GM21423 (cell line): Measurements from ENCODE around the gene TIGIT.

ENCODE experiments used
- ATAC-seq: cut with Tn5 transposase; IDR thresholded peaks from one replicate; pipeline ENCODE4 v1.9.1; 2021; ENCODE audit warnings: mild to moderate bottlenecking, moderate library complexity; ENCODE audit not compliant: unreplicated experiment

The TIGIT gene

DNA sequence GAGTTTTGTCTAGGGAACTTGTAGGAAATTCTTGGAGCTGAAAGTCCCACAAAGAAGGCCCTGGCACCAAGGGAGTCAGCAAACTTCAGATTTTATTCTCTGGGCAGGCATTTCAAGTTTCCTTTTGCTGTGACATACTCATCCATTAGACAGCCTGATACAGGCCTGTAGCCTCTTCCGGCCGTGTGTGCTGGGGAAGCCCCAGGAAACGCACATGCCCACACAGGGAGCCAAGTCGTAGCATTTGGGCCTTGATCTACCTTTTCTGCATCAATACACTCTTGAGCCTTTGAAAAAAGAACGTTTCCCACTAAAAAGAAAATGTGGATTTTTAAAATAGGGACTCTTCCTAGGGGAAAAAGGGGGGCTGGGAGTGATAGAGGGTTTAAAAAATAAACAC is 15.0 kb downstream of the TIGIT start:
- ATAC-seq: peak; percentile 87

DNA sequence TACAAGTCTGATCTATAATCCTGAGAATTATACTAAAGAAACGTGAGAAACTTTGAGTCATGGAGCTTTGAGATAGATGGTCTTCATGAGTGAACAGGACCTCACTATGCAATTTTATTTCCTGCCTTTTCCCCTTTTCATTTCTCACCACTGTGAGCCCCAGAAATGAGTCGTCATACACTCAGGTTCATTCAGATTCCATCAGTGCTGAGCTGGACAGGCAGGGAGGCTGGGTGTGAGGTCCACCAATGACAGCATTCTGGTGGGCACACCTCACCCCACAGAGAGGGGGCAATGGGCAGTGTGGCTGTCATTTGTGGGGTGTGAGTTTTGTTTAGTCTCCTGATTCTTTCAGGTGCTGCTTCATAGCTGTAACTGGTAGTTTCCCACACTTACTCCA is 16.9 kb downstream of the TIGIT start:
- ATAC-seq: no peak

DNA sequence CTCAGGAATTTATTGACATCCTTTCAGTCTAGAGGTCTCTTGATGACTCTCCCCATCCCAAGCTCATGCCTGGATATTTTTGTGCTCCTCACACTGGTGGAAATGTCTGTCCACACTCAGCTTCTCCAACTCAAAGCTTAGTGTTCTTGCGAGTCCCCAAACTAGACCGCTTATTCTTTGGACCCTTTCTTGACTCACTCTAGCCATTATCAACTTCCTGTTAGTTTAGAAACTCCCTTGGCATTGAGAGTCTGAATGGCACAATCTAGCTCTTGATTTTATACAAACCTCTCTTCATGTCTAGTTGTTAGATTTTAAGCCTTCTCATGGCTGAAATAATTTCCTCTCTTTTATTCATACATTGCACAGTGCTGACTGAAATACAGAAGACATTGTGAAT is 19.6 kb downstream of the TIGIT start:
- ATAC-seq: no peak

DNA sequence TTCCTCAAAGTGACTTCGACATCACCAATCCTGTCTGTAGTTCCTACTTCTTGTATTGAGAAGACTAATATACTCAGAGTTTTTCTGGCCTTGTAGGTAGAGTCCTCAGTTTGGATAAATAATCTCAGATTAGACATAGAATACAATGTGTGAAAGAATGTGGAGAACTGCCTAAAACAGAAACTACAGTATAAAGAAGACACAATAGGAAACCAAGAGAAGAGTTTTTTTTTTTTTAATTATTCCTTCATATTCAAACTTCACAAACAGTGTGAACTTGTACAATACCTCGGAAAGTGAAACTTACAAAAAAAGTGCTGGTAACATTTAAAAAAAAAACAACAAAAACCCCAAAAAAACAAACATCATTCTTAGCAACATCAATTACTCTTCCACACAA is 20.5 kb downstream of the TIGIT start:
- ATAC-seq: no peak

DNA sequence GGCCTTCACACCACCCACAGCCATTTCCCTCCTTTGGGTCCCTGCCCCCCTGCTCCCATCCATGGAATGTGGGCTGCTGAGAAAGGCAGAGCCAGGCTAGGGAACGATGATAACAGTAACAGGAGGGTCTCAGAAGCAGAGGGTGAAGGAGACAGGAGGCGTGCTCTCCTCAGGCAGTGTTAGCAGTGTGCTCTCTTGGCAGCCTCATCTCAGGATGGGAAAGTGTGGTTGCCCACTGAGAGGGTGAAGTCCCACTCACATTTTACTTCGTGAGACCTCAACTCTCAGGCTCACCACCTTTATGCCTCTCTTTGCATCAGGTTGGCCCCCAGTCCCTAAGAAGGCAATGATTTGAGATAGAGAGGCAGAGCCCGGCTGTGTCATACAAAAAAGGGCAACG is 24.5 kb downstream of the TIGIT start:
- ATAC-seq: no peak

DNA sequence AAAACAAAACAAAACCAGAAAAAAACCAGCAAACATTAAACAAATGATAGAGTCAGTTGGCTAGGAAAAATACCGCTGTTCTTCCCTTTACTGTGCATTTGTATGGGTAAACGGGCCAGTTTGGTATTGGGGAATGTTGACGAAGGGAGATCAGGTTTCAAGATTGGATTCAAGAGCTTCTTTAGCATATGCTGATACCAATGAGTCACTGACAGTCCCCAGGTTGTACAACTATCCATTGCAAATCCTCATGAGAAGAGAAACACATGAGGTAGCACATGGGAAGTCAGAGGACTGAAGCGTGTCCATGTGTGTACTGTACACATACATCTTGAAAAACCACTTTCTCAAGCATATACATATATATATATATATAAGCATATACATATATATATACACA is 25.6 kb downstream of the TIGIT start:
- no peak for ATAC-seq

DNA sequence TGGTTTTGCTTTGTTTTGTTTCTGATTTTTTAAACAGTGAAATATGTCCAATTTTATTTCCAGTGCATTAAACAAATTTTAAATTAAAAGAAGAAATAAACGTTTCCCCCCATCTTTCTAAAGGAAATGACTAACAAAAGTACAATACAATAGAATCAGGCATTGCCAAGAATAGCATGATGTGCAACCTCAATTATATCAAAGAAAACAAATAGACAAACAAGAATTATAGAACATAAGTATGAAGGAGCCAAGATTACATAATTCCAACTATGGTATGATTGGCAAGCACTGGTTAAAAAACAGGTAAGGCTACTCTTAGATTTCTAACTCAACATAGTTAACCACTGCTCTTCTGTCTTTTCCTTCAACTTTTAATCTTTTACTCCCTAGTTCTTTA is 26.4 kb downstream of the TIGIT start:
- ATAC-seq: no peak

DNA sequence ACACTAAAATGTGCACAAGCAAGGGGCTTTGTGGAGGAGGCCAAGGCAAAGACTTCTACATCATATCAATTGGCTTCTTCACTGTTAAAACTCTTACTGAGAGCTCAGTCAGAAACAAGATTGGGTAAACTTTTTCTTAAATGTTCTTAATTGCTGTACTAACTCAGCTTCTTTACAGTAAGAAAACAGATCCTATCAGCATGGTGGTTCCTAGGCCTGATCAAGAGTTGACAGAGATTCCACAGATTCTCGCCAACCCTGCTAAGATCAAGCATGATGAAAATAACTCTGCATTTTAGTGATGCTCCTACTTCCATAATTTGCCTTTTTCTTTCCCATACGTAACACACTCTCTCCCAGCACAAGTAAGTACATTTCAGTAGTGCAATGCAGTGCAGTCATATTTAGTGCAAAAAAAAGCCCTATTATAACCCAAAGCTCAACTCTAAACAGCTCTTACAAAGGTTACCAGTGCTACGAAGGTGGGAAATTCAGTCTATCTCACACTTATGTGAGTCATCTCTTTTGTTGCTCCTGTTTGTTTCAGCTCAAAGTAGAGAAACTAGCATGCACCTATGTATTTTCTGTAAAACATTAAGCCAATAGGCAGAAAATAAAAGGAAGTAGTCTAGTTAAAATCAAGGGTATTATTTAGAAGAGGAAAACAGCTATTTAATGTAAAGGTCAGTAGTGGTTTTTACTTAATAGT is 29.9 kb downstream of the TIGIT start:
- ATAC-seq: peak; percentile 82

- no peak for ATAC-seq
These were observed 33.8 kb downstream of the TIGIT start for GRCh38 chr3:114327665-114328064.

DNA sequence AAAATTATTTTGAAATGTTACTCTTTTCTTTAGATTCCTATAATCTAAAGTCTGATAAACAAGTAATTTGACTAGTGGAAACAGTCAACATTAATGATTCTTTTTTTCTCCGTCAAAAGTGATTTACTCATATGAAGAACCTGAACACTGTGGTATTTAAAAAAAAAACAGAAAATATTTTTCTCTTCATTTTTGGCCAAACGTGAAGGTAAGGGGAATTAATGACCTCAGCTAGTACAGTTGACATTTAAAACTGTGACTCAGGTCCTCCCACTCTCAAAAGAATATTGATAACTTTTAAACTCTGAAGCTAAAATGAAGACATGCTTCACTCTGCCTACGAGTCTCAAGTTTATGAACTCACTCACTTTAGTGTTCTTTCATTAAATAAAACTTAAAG is 34.5 kb downstream of the TIGIT start:
- no peak for ATAC-seq

DNA sequence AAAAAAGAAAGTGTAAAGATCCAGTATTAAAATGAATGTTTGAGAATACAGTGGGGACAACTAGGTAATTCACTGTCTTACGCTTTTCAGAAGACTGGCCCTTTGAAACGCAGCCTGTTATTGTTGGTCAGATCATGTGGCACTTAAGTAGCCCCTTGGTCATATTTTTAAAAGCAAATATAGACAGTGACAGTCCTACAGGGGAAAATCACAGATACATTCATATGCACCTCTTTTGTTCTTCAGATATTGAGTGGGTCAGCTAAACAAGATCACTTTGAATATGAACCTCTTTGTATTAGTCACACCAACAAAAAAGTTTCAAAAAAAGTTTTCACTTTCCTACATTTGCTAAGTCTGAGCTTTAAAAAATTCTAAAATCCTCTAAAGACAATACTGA is 36.0 kb downstream of the TIGIT start:
- ATAC-seq: no peak

DNA sequence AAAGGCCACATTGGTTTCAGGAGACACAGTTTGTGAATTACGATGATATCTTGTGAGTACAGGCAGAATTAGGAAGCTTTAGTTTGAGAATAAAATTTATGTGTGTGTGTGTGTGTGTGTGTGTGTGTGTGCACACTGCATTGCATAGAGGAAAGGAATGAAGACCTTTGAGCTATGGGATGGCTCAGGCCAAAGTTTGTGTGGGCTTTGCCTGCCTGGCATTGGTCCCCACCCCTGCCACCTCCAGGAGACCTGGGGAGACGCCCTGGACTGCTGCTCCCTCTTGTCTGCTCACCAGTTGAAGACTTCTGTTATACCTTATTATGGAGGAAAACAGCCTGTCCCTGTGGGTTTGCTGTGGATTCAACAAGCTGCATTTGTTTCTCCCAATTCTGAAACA is 37.2 kb downstream of the TIGIT start:
- ATAC-seq: no peak

DNA sequence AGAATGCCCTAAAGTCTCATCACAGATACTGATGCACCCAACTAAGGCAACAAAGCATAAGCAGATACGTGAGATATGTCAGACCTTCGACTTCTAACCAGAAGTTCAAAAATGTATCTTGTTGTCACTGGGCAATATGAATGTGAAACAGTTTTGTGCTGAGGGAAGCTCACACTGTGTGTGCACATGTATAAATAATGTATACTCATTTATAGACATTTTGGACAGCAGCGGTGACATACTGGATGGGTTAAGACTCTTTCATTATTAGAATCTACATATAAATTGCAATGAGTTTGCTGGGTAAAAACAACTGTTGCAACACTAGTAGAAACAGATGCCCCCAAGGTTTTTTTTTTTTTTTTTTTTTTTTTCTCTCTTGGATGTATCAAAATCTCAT is 37.9 kb downstream of the TIGIT start:
- ATAC-seq: no peak

GRCh38 chr3:114332342-114333179 is 38.7 kb downstream of the TIGIT start:
- ATAC-seq: peak; percentile 65

DNA sequence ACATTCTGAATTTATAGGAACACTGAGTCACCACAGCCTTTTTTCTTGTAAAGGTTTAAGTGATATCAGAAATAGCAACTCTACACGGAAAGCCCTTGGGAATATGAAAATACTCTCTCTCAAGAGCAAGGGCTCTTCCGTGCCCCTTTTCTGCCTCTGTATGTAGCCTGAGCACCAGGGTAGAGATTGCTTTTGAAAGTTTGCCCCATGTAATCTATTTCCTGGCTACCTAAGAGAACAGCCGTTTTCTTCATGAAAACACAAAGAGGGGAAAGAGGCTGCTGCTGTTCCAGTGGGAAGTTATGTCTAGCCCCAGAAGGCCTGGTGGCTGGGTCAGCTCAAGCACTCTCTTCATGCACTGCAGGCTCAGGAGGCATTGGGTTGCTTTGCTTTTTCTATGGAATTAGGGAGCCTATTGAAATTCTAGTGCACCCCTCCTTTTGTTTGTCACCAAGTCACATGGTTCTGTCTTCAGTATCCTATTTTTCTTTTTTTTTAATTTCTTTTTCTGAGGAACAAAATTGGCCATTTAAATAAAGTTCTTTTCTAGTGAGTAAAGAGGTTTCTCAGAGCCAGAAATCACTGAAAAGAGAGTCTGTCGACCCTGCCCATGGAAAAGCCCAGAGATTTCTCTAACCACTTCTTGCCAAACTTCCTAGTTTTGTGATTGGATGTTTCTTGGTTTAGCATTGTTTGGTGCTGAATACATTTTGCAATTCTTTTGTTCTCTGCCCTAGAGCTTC is 39.5 kb downstream of the TIGIT start:
- ATAC-seq: no peak

DNA sequence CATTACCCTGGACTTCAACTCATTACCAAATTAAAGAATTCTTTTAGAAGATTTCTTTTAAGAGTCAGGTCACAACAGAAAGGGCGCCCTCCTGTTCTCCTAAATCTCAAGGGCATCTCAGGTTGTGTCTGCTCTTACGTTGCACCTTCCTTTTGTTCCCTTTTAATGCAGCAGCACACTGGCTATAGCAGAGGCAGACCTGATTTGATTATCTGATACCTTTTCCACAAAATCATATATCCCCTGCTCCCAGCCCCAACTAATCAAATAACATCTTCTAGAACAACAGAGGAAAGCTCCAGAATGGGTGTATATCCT is 40.1 kb downstream of the TIGIT start:
- no peak for ATAC-seq

DNA sequence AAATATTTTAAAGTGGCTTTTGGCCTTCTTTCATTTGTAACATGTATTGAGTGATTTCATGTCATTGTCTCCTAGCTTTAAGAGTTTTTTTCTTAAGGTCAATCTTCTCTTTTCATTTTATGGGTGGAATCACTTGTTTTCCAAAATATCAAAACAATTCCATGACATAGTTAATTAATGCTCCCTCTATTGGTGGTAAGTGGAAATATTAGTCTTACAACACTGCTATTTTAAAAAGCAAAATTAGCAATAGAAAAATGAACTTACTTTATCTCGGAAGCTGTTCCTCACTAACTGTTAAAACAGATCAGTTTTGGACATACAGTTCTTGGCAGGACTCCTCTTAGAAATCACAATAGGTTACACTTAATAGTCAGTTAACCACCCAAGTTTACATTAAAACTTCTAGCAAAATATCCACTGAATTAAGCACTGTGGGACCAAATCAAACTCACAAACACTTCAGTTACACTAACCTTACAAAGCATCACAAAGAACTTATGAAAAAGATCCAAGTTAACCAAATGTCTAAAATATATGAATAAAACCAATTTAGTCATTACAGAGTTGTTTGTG is 42.4 kb downstream of the TIGIT start:
- no peak for ATAC-seq

DNA sequence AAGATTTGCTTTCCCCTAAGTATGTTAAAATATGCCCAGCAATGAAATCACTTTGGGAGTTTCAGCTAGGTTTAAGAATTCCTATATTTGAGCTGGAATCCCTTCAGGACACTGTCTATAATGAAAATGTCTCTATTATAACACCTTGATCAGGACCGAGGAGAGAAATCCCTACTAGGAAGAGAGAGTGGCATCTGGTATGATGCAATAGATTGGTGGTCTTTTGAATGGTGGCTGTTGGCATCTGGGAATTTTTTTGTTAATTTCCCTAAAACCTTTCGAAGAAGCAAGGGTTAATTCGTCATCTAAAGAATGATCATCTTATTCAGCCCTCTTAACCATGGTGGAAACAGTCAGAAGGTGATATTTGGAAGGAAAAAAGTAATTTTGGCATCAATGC is 43.0 kb downstream of the TIGIT start:
- no peak for ATAC-seq

- ATAC-seq: no peak
These were observed 45.0 kb downstream of the TIGIT start for GRCh38 chr3:114338651-114339357.

DNA sequence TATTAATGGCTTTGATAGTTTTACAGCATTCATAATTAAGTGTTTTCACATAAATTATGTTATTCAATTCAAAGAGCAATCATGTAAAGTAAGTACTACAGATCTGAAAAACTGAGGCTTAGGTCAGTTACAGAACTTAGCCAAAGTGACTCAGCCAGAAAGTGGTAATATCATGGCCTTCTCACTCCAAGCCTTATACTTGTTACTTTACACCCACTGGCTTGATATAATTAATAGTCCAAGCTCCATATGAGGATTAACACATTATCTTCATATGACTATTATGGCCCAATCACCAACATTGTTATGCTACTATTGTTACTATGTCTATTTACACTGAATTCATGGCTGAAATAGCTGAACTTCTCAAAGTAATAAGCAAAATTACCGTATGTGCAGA is 50.7 kb downstream of the TIGIT start:
- no peak for ATAC-seq

- no peak for ATAC-seq
These were observed 56.4 kb downstream of the TIGIT start for GRCh38 chr3:114350271-114350670.
